Lung (tissue), 12 donors: ENCODE measurements around the gene SLC22A23. TPM values are rescaled to one million over a fixed set of nuclear protein-coding genes. Genes with fewer than 3 reads are reported as not detected.

Experiments
- ATAC-seq: fragments of 200-7000 bp; cut with Tn5 transposase; one replicate; pipeline ENCODE4 v1.9.1; 2020; ENCODE audit warnings: moderate number of reproducible peaks; ENCODE audit not compliant: insufficient read depth, low FRiP score
- DNase-seq, 3 donors: peaks; one replicate each; pipeline ENCODE4 v3.0.0-alpha.2; 2013 to 2017
- H3K27ac ChIP-seq, 2 donors: one replicate each; pipeline ENCODE4 v1.5.1; 2013; ENCODE audit warnings: mild to moderate bottlenecking in 2 of 2, moderate library complexity in 2 of 2, control low read depth in 1 of 2, inconsistent platforms in 1 of 2, low read depth in 1 of 2, low read length in 1 of 2
- H3K27me3 ChIP-seq, 3 donors: one replicate each; pipeline ENCODE4 v1.5.1; 2013; ENCODE audit warnings: low read length in 2 of 3; ENCODE audit not compliant: control insufficient read depth in 3 of 3, insufficient read depth in 3 of 3
- H3K36me3 ChIP-seq, 4 donors: one replicate each; pipeline ENCODE4 v1.5.1; 2013; ENCODE audit warnings: low read length in 4 of 4, mild to moderate bottlenecking in 1 of 4, moderate library complexity in 1 of 4; ENCODE audit not compliant: control insufficient read depth in 4 of 4, insufficient read depth in 4 of 4
- H3K4me1 ChIP-seq, 5 donors: one replicate each; pipeline ENCODE4 v1.5.1; 2013; ENCODE audit warnings: low read length in 5 of 5, mild to moderate bottlenecking in 2 of 5, moderate library complexity in 1 of 5; ENCODE audit not compliant: control insufficient read depth in 5 of 5, insufficient read depth in 5 of 5
- H3K4me3 ChIP-seq: one replicate; pipeline ENCODE4 v1.5.1; 2013; ENCODE audit warnings: mild to moderate bottlenecking, control low read depth, moderate library complexity
- H3K9ac ChIP-seq, 2 donors: one replicate each; pipeline ENCODE4 v1.5.1; 2013; ENCODE audit warnings: low read length in 2 of 2, control low read depth in 1 of 2; ENCODE audit not compliant: insufficient read depth in 1 of 2
- H3K9me3 ChIP-seq, 4 donors: one replicate each; pipeline ENCODE4 v1.5.1; 2013; ENCODE audit warnings: low read length in 3 of 4, mild to moderate bottlenecking in 1 of 4, moderate library complexity in 1 of 4; ENCODE audit not compliant: control insufficient read depth in 4 of 4, insufficient read depth in 3 of 4
- CTCF ChIP-seq: IDR thresholded peaks from 2 replicates; pipeline ENCODE4 v1.5.1; 2012; ENCODE audit warnings: mild to moderate bottlenecking; ENCODE audit errors: control extremely low read depth, extremely low read depth
- whole genome bisulfite sequencing, 2 donors: extraction: QIAGEN DNeasy Blood & Tissue Kit; methylation state at CpG; one replicate each; pipeline ENCODE4 v1.1.7; 2013; 5-methylcytosine and 5-hydroxymethylcytosine counted together
- polyA plus RNA-seq, 2 donors: library from polyadenylated mRNA; stranded (reverse); fragments of 200-250 nt; gene quantifications; one replicate each; pipeline ENCODE4 v1.2.1, GENCODE V29; 2013
- total RNA-seq, 2 donors: library from RNA; depleted of rRNA in 1 of 2; stranded (reverse); fragments of >200 nt in 1 of 2; gene quantifications; one replicate each; pipeline ENCODE4 v1.2.1, GENCODE V29; 2014 to 2021
- donor health status: control.
- donor health status: control.
- donor health status: Bipolar disorder and iron deficiency.
- donor health status: healthy.
- donor health status: DM: yes; HTN: yes; CAD: no.

SLC22A23 gene
- total and polyA plus RNA-seq, 4 donors = 6.6 to 45.6 (median 24.1) TPM

DNA sequence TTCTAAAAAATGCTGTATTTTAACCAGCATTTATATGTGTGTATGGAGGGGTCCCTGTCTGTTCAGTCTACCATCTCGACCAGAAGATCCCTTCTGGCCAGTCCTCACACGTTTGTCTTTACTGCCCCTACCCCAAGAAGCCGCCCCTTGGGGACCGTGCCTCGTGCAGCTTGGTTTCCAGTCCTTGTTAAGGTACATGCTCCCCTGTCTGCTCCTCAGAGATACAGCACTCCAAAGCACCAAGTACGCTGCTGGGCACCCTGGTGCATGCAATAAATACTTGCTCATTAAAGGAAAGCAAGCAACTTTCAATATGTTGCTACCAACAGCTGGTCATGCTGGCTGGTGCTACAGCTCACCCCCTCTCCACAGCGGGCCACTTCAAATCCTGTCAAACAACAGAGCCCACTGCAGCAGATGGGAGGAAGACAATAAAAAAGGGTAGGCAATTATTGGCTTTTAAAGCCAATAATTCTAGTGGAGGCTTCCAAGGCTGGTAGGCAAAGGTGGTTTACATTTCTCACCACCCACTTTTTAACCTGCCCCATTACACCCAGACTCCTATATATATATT is 136.5 kb downstream of the SLC22A23 start:
- no peak for ATAC-seq
- H3K9ac ChIP-seq = no peak overlapping the region
- no peaks in the 10 kb centered on the region for H3K9me3 ChIP-seq
- H3K4me3 ChIP-seq = no peak overlapping the region
- no peak for TF ChIP-seq CTCF
- peaks cover 0 to 49% (median 20%) of the 10 kb centered on the region in 5 donors for H3K4me1 ChIP-seq
- H3K36me3 ChIP-seq = peaks cover 0 to 3% (median 1%) of the 10 kb centered on the region in 4 donors
- 89 to 95% methylated on average over 7 of the region's 7 CpGs for WGBS, 2 donors
- no peaks in the 10 kb centered on the region for H3K27me3 ChIP-seq
- H3K27ac ChIP-seq = no peak overlapping the region
- no peak for DNase-seq

- no peak for TF ChIP-seq CTCF
- no peaks in the 10 kb centered on the region for H3K27me3 ChIP-seq
- no peak overlapping the region for H3K9ac ChIP-seq
- peaks cover 0 to 43% (median 20%) of the 10 kb centered on the region in 5 donors for H3K4me1 ChIP-seq
- ATAC-seq (no peak), DNase-seq (no peak)
- H3K9me3 ChIP-seq = no peaks in the 10 kb centered on the region
- no peak overlapping the region for H3K27ac ChIP-seq
- no peak overlapping the region for H3K4me3 ChIP-seq
- peaks cover 0 to 3% (median 1%) of the 10 kb centered on the region in 4 donors for H3K36me3 ChIP-seq
- WGBS, 2 donors = 84 to 93% methylated on average over 10 of the region's 10 CpGs
Measured at GRCh38 chr6:3319610-3320200, 137.1 kb downstream of the SLC22A23 start.

DNA sequence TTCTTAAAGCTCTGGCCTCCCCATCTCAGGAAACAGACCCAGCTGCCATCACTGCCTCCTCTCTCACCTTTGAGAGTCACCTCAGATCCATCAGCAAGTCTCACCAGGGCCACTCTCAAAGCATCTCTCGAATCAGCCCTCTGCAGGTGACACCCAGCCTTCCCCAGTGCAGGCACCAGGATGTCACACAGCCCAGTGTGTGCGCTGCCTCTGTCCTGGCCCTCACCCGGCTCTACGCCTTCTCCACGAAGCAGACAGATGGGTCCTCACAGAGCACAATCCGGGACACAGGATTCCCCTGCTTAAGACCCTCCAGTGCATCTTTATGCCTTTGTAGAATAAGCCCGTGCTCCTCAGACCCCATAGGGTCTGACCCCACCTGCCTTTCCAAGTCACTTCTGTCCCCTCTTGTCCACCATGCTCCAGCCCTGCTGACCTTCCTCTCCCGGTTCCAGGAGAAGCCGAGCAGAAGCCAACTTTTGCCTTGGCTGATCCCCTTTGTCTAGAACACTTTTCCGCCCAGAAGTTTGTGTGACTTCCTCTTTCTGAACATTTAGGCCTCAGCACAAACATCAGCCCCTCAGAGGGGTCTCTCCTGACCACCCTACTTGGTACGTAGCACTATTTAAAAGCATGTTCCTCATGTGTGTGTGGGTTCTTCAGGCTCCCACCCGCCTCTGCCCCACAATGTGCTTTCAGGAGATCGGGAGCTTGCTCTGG is 137.9 kb downstream of the SLC22A23 start:
- no peak overlapping the region for H3K9ac ChIP-seq
- 95 to 97% methylated on average over 13 of the region's 13 CpGs for WGBS, 2 donors
- no peak for ATAC-seq
- no peak overlapping the region for H3K27ac ChIP-seq
- H3K27me3 ChIP-seq = no peaks in the 10 kb centered on the region
- peaks cover 0 to 3% (median 1%) of the 10 kb centered on the region in 4 donors for H3K36me3 ChIP-seq
- H3K4me1 ChIP-seq = peaks cover 0 to 36% (median 17%) of the 10 kb centered on the region in 5 donors
- DNase-seq = no peak
- no peak for TF ChIP-seq CTCF
- no peaks in the 10 kb centered on the region for H3K9me3 ChIP-seq
- H3K4me3 ChIP-seq = no peak overlapping the region
